Hair follicular keratinocyte (primary cell): Measurements from ENCODE around the gene KEAP1. TPM values are rescaled to one million over a fixed set of nuclear protein-coding genes. Genes with fewer than 3 reads are reported as not detected.

Source experiments
- total RNA-seq: library from RNA; depleted of rRNA; stranded (reverse); fragments of >200 nt; gene quantifications from 2 replicates; pipeline ENCODE4 v1.2.3, GENCODE V29; 2015

Gene KEAP1
- total RNA-seq: 50.0 and 61.7 TPM in 2 replicates

DNA sequence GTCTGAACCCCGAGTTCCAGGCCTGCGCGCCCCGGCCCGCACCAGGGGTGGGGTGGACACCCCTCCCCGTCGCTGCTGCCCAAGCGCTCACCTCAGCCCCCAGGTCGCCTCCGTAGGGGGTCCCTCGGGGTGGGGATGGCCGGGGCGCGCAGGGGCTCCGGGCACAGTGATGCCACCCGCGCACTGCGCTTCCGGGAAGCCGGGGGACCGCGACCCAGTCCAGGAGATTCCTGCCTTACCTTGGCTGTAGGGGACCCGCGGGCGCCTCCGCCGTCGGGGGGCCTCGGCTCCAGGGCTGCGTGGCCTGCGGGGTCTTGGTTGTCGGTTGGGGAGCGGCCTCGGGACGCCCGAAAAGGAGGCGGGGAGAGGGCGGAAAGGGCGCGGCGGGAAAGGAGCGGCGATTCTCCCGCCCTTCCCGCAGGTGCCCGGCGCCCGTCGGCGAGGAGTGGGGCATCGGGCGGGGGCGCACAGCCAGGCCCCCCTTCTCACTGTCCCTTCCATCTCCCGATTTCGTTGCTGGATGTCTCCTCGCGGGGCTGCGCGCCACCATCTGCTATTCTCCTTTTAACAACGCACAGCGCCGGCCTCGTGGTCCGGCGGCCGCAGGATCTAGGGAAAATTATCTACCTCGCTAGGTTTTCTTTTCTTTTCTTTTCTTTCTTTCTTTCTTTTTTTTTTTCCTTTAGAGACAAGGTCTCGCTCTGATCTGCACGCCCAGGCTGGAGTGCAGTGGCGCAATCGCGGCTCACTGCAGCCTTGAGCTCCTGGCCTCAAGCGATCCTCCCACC lies at the start of gene KEAP1:
Gene KEAP1, minus strand, starts transcription at position 355 of the 788 bp plus-strand sequence. CDS start 3,323 bp downstream, outside the sequence.

DNA sequence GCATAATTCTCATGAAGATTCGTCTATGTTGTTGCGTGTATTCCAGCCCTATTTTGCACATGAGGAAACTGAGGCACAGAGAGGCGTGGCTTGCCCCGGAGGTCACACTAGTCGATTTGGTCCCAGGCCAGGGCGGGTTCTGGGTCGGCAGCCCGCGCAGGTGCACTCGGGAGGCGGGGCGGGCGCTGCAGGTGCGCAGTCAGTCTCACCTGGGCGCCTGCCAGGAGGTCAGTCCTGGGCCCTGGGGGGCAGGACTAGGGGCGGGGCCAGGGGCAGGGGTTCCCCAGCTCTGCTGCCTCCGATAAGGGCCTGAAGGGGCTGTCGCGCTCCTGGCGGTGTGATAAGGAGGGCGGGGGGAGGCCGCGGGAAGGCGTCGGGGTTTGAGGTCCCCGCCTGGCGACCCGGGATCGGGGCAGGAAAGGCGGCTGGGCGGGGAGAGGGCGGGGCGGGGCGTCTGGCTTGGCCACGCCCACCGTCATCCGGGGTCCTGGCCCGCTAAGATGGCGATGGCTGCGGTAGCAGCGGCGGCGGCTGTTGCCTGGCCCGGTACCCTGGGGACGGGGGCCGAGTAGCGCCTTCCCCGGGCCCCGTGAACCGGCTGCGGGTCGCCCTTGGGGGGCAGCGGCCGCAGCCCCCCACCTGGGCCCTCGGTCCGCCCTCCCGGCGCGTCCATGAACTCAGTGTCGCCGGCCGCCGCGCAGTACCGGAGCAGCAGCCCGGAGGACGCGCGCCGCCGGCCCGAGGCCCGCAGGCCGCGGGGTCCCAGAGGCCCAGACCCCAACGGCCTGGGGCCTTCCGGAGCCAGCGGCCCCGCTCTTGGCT lies 40.5 kb upstream of the KEAP1 start, which contains the start of gene ATG4D:
Gene ATG4D, plus strand, starts transcription at position 485 of the 822 bp plus-strand sequence. Its CDS starts 187 bp downstream, at position 672.

DNA sequence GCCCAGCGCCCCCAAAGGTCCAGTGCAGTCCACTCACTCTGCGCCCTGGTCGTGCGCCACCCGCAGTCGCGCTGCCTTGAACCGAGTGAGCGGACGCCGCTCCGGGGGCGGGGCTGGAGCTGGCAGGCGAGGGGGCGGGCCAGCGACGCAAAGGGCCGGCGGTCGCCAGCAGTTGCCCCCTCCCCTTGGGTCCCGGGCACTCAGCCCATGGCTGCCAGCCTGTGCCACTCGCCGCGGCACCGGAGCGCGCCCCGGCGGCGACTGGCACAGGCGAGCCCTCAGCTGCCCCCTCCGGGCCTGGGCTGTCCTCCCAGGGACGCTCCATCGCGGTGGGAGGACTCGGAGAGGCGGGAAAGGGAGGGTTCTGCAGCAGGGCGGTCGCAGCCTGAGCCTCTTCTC lies 14.2 kb upstream of the KEAP1 start, which contains the start of gene S1PR5:
Gene S1PR5, minus strand, starts transcription at position 87 of the 399 bp plus-strand sequence. CDS start 2,436 bp downstream, outside the sequence.

Other genes with a start within 250 kb of the KEAP1 start
- 7.3 and 17.3 TPM in 2 replicates for gene ICAM1, start 232.2 kb downstream of the KEAP1 start, total RNA-seq
- gene ICAM4, start 216.4 kb downstream of the KEAP1 start, total RNA-seq: 0.08 and 0.15 TPM in 2 replicates
- gene ICAM5, start 213.4 kb downstream of the KEAP1 start, total RNA-seq: 1.0 and 8.8 TPM in 2 replicates
- gene ZGLP1, start 193.5 kb downstream of the KEAP1 start, total RNA-seq: 1.5 and 1.6 TPM in 2 replicates
- 21.6 and 34.8 TPM in 2 replicates for gene FDX2, start 187.3 kb downstream of the KEAP1 start, total RNA-seq
- gene RAVER1, start 169.8 kb downstream of the KEAP1 start, total RNA-seq: 17.8 and 20.3 TPM in 2 replicates
- gene ICAM3, start 163.7 kb downstream of the KEAP1 start, total RNA-seq: 1.6 and 5.7 TPM in 2 replicates
- 63.7 and 74.0 TPM in 2 replicates for gene TYK2, start 122.8 kb downstream of the KEAP1 start, total RNA-seq
- gene CDC37, start 99.8 kb downstream of the KEAP1 start, total RNA-seq: 172 and 200 TPM in 2 replicates
- gene PDE4A, start 82.8 kb downstream of the KEAP1 start, total RNA-seq: 0.15 and 1.3 TPM in 2 replicates
- 22.5 and 27.2 TPM in 2 replicates for gene S1PR5, start 14.1 kb upstream of the KEAP1 start, total RNA-seq
- gene ATG4D, start 40.5 kb upstream of the KEAP1 start, total RNA-seq: 27.9 and 33.9 TPM in 2 replicates
- 11.6 and 17.7 TPM in 2 replicates for gene KRI1, start 62.7 kb upstream of the KEAP1 start, total RNA-seq
- 5.1 and 5.9 TPM in 2 replicates for gene CDKN2D, start 65.6 kb upstream of the KEAP1 start, total RNA-seq
- 78.9 and 111 TPM in 2 replicates for gene AP1M2, start 84.0 kb upstream of the KEAP1 start, total RNA-seq
- gene SLC44A2, start 122.2 kb upstream of the KEAP1 start, total RNA-seq: 18.8 and 43.9 TPM in 2 replicates
- 73.8 and 120 TPM in 2 replicates for gene ILF3, start 151.0 kb upstream of the KEAP1 start, total RNA-seq
- gene QTRT1, start 198.1 kb upstream of the KEAP1 start, total RNA-seq: 18.0 and 25.2 TPM in 2 replicates
- 67.5 and 69.0 TPM in 2 replicates for gene DNM2, start 214.7 kb upstream of the KEAP1 start, total RNA-seq